ENCODE results near the gene COQ9. TPM values are rescaled to one million over a fixed set of nuclear protein-coding genes. Genes with fewer than 3 reads are reported as not detected.

Gene COQ9
- total RNA-seq, 4 donors from 2014 or later, result 30.6 to 60.5 (median 44.7) TPM

DNA sequence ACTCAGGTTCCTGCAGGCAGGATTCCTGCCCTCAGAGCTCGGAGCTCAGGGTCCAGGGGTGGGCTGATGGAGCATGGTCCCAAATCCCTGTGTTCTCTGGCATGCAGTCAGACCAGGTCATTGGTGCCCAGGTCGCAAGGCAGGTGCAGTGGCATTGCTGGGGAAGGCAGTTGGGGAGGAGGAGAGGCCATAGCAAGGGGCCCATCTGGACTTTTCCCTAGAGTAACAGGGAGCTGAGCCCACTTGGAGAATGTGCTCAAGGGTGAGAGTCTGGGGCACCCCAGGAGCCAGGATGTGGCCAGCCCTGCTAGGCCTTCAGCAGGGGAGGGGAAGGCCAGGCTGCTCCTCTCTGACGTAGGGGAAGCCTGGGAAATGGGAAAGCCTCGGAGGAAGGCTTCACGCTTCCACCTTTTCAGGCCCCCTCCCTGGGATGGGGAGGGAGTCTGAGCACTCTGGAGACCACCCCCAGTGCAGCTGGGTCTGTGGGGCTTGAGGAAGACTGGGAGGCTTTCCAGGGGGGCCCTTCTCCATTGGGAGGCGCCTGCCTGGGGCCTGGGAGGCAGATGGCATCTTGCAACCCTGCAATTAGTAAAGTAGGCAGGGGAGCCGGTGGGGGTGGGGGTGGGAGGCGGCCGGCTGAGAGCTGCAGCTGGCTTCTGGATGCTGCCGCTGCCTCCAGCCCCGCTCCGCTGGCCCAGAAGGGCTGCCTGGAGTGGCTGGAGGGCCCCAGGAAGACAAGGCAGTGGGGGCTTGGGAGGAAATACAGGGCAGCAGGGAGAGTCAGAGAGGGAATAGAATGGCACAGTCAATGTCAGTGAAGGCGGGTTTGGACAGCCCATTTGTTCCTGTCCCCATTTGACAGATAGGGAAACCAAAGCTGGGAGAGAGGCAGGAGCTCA, 60.1 kb downstream of the COQ9 start:
- DNase-seq (ENCODE audit: low spot score), result no peak
- no peak for ATAC-seq (ENCODE audit: low FRiP score)
- TF ChIP-seq, protein P1, sequence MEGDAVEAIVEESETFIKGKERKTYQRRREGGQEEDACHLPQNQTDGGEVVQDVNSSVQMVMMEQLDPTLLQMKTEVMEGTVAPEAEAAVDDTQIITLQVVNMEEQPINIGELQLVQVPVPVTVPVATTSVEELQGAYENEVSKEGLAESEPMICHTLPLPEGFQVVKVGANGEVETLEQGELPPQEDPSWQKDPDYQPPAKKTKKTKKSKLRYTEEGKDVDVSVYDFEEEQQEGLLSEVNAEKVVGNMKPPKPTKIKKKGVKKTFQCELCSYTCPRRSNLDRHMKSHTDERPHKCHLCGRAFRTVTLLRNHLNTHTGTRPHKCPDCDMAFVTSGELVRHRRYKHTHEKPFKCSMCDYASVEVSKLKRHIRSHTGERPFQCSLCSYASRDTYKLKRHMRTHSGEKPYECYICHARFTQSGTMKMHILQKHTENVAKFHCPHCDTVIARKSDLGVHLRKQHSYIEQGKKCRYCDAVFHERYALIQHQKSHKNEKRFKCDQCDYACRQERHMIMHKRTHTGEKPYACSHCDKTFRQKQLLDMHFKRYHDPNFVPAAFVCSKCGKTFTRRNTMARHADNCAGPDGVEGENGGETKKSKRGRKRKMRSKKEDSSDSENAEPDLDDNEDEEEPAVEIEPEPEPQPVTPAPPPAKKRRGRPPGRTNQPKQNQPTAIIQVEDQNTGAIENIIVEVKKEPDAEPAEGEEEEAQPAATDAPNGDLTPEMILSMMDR (IDR thresholded peaks at IDR 0.05), result no peak

DNA sequence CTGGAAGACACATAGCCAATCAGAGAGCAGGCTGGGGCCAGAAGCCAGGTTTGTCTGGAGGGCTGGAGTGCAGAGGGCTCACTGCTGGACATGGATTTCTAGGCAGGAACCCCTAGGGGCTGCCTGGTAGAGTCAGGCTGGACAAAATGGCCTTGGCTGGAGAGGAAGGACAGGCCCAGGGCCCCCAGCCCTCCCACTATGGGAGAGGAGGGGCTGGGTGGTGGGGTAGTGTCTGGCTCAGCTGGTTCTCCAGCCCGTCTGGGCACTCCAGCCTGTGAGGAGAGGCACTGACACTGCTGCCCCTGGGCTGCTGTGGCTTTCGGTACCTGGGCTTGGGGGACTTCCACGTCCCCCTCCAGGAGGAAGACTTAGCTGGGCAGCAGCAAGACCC, 60.8 kb downstream of the COQ9 start:
- ATAC-seq (ENCODE audit: low FRiP score) (no peak), DNase-seq (ENCODE audit: low spot score) (no peak)
- TF ChIP-seq, protein P1 (IDR thresholded peaks at IDR 0.05), result no peak

DNA sequence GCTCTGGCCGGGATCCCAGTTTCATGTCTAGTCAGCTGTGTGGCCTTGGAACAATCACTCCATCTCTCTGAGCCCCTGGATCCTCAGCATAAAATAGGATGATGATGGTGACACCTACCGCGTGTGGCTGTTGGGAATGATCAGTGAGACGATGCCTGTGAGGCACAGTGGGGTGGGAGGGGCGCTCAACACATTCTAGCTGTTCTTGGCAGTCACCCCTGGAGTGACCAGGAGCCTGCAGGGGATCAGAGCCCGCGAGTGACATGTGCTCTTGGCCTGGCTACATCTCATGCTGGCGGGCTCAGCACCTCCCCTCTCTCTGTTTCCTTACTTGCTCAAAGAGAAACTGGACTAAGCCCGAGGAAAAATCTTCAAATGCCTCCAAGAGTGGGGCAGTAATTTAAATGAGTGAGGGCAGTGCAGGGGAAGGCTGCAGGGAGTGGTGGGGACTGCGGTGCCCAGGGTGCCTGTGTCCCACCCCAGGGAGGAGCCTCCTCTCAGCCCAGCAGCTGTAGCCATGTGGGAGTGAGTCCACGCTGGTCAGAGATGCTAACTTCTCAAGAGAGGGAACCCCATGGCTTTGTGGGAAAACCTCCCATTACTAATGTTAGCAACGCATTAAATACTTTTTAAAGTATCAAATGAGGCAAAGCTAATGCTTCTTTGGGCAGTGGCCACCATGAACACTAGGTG, 62.1 kb downstream of the COQ9 start:
- ATAC-seq (ENCODE audit: low FRiP score) (no peak), DNase-seq (ENCODE audit: low spot score) (no peak)
- TF ChIP-seq, protein P1 (IDR thresholded peaks at IDR 0.05), result no peak

DNA sequence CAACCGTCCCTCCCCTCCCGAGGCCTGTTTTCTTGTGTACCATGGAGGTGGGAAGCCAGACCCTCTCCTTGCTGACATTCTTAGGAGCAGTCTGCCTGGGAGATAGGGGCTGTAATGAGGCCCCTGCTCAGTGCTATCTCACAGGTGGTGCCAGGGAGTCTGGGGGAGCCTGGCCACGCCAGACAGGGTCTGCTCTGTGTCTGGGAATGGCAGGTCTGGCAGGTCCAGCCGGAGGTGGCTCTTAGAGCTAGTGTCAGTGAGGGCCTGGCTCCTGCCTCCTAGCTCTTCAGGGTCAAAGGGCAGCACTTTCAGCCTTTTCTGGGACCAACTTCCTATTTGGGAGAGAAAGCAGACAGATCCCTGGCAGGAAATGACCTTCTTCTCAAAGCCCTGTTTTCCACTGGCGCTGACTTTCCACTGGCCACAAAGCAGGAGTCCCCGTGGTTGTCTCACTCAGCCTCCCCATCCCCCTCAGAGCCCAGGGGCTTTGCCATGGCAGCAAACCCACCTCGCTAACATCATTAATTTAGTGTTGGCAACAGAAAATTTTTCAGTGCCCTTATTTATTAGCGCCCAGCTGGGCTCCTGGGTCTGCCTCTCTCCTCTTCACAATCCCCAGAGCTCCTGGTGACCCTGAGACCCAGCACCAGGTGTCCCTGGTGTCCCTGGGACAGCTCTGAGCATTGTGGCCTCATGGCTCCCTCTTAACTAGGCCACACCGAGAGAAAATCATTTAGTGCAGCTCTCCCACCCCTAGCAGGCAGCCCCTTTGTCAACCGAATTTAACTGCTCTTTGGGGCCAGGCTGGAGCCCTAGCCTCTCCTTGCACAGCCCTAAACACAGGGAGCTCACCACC, 63.0 kb downstream of the COQ9 start:
- DNase-seq (ENCODE audit: low spot score) (no peak), ATAC-seq (ENCODE audit: low FRiP score) (no peak)
- TF ChIP-seq, protein P1 (IDR thresholded peaks at IDR 0.05), result no peak

Other genes with a start within 250 kb of the COQ9 start
- gene ARL2BP, start 202.2 kb upstream of the COQ9 start, total RNA-seq, result 10 to 100 TPM; 48.8 to 67.3 (median 65.0) TPM
- 10 to 100 TPM in 3 of 4 donors, 1 to 10 TPM in 1; 9.0 to 49.1 (median 12.2) TPM for gene PLLP, start 162.8 kb upstream of the COQ9 start, total RNA-seq
- gene CCL22, start 88.7 kb upstream of the COQ9 start, total RNA-seq, result 1 to 10 TPM in 1 of 4 donors, not detected in 3; 6.7 TPM
- 10 to 100 TPM in 2 of 4 donors, 1 to 10 TPM in 2; 7.1 to 59.7 (median 11.9) TPM for gene CX3CL1, start 75.0 kb upstream of the COQ9 start, total RNA-seq
- gene CCL17, start 42.7 kb upstream of the COQ9 start, total RNA-seq, result not detected
- 10 to 100 TPM; 26.4 to 37.2 (median 32.4) TPM for gene CIAPIN1, start 94 bp upstream of the COQ9 start, total RNA-seq
- gene POLR2C, start 15.2 kb downstream of the COQ9 start, total RNA-seq, result 10 to 100 TPM; 82.4 to 89.4 (median 85.4) TPM
- 10 to 100 TPM in 3 of 4 donors, 1 to 10 TPM in 1; 5.9 to 36.3 (median 12.9) TPM for gene DOK4, start 39.0 kb downstream of the COQ9 start, total RNA-seq
- 1 to 10 TPM; 3.5 to 9.8 (median 7.8) TPM for gene CCDC102A, start 89.1 kb downstream of the COQ9 start, total RNA-seq
- under 1 TPM in 2 of 4 donors, not detected in 2; 0.31 to 0.37 TPM for gene ADGRG5, start 95.2 kb downstream of the COQ9 start, total RNA-seq
- 10 to 100 TPM; 15.3 to 99.1 (median 70.5) TPM for gene ADGRG1, start 181.2 kb downstream of the COQ9 start, total RNA-seq
- 10 to 100 TPM in 1 of 4 donors, 1 to 10 TPM in 3; 2.3 to 17.7 (median 4.4) TPM for gene ADGRG3, start 220.8 kb downstream of the COQ9 start, total RNA-seq
- gene DRC7, start 247.3 kb downstream of the COQ9 start, total RNA-seq, result under 1 TPM in 1 of 4 donors, not detected in 3; 0.65 TPM

Data from omental fat pad (tissue), 4 donors.